Type B pancreatic cell (in vitro differentiated cells): Measurements from ENCODE around the gene IZUMO1. TPM values are rescaled to one million over a fixed set of nuclear protein-coding genes. Genes with fewer than 3 reads are reported as not detected.
A peak's percentile ranks its signal among the peaks of the same experiment; 100 is the strongest.
"Not testable (repeated sequence)": the region's sequence is repeated elsewhere in the genome, so short reads cannot be mapped to it uniquely, and the experiment has no call there.

Experiments used
- DNase-seq: peaks from one replicate; pipeline ENCODE4 v3.0.0; 2021; ENCODE audit warnings: mixed read lengths; ENCODE audit not compliant: unreplicated experiment; ENCODE audit errors: extremely low spot score
- H3K27ac Mint-ChIP-seq: 2 replicates; pipeline ENCODE4 v1.8.0; 2021; ENCODE audit warnings: mild to moderate bottlenecking, mixed read lengths
- H3K27me3 Mint-ChIP-seq: 2 replicates; pipeline ENCODE4 v1.8.0; 2021; ENCODE audit warnings: mixed read lengths
- H3K36me3 Mint-ChIP-seq: 2 replicates; pipeline ENCODE4 v1.8.0; 2021; ENCODE audit warnings: mixed read lengths
- H3K4me1 Mint-ChIP-seq: one replicate; pipeline ENCODE4 v1.8.0; 2021; ENCODE audit warnings: mixed read lengths; ENCODE audit not compliant: unreplicated experiment
- H3K4me3 Mint-ChIP-seq: 2 replicates; pipeline ENCODE4 v1.8.0; 2021; ENCODE audit warnings: mild to moderate bottlenecking, mixed read lengths
- H3K9me3 Mint-ChIP-seq: 2 replicates; pipeline ENCODE4 v1.8.0; 2021; ENCODE audit warnings: mixed read lengths
- CTCF ChIP-seq: fragments of 200-600 bp; sonication (generic); conservative IDR thresholded peaks from 2 replicates; pipeline ENCODE4 v1.5.0; 2021; ENCODE audit warnings: antibody characterized with exemption, mild to moderate bottlenecking
- total RNA-seq: library from RNA; stranded (reverse); gene quantifications from 2 replicates; pipeline ENCODE4 v1.2.1, GENCODE V29; 2021; ENCODE audit warnings: low replicate concordance

IZUMO1 gene
- total RNA-seq, 1 donor from 2014 or later = 4.8 TPM

- peaks cover 35% of the 10 kb centered on the region for H3K27me3 Mint-ChIP-seq
- H3K4me1 Mint-ChIP-seq = peaks cover 12% of the 10 kb centered on the region
- peak within 1 kb of the TSS; percentile 83 for H3K4me3 Mint-ChIP-seq
- no peaks in the 10 kb centered on the region for H3K9me3 Mint-ChIP-seq
- peaks cover 3% of the 10 kb centered on the region for H3K36me3 Mint-ChIP-seq
- DNase-seq = no peak
- peak within 1 kb of the TSS; percentile 90 for H3K27ac Mint-ChIP-seq
- TF ChIP-seq CTCF = no peak
Measured at GRCh38 chr19:48695743-48696352, 50.9 kb downstream of the IZUMO1 start, which contains the start of gene FUT2. Gene FUT2 (plus strand): TSS chr19:48695971. CDS start chr19:48702957, 6,986 bp downstream.

DNA sequence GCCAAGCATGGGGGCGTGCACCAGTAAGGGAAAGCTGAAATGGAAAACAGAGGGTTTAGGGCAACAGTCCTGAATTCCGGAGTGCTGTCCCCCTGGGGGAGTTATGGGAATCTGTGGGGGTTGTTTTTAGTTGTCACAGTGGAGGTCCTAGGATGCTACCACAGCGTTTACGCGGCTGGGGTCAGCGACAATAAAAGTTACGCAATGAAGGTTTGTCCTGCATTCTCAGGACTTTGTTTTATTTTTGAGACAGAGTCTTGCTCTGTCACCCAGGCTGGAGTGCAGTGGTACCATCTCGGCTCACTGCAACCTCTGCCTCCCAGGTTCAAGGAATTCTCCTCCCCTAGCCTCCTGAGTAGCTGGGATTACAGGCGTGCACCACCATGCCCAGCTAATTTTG lies 53.1 kb downstream of the IZUMO1 start:
- not testable (repeated sequence) for DNase-seq, H3K36me3 Mint-ChIP-seq, H3K9me3 Mint-ChIP-seq, H3K4me3 Mint-ChIP-seq
- Mint-ChIP-seq H3K4me1 (peaks cover 18% of the 10 kb centered on the region), H3K27ac (peak overlapping the region; percentile 29), H3K27me3 (peaks cover 32% of the 10 kb centered on the region)

Other genes starting within 250 kb of the IZUMO1 start
- 12.2 and 21.6 TPM in 2 replicates for gene LMTK3, start 235.1 kb downstream of the IZUMO1 start, total RNA-seq
- gene SULT2B1, start 194.7 kb downstream of the IZUMO1 start, total RNA-seq = 0.77 and 5.3 TPM in 2 replicates
- not detected in 2 replicates for gene SPACA4, start 140.2 kb downstream of the IZUMO1 start, total RNA-seq
- 6.1 and 8.1 TPM in 2 replicates for gene FAM83E, start 131.8 kb downstream of the IZUMO1 start, total RNA-seq
- 1,623 and 1,815 TPM in 2 replicates for gene RPL18, start 127.7 kb downstream of the IZUMO1 start, total RNA-seq
- 44.0 and 47.1 TPM in 2 replicates for gene SPHK2, start 127.4 kb downstream of the IZUMO1 start, total RNA-seq
- 24.5 and 31.5 TPM in 2 replicates for gene DBP, start 109.5 kb downstream of the IZUMO1 start, total RNA-seq
- 13.8 and 43.3 TPM in 2 replicates for gene CA11, start 100.7 kb downstream of the IZUMO1 start, total RNA-seq
- gene NTN5, start 73.9 kb downstream of the IZUMO1 start, total RNA-seq = 0.86 and 1.2 TPM in 2 replicates
- gene FUT2, start 50.9 kb downstream of the IZUMO1 start, total RNA-seq = 9.0 and 13.3 TPM in 2 replicates
- gene MAMSTR, start 27.2 kb downstream of the IZUMO1 start, total RNA-seq = 2.0 and 3.6 TPM in 2 replicates
- 1.9 and 4.6 TPM in 2 replicates for gene RASIP1, start 6.3 kb downstream of the IZUMO1 start, total RNA-seq
- gene FUT1, start 5.7 kb upstream of the IZUMO1 start, total RNA-seq = 11.2 and 15.0 TPM in 2 replicates
- gene FGF21, start 8.6 kb upstream of the IZUMO1 start, total RNA-seq = not detected in 2 replicates
- 52.8 and 73.3 TPM in 2 replicates for gene BCAT2, start 64.1 kb upstream of the IZUMO1 start, total RNA-seq
- 9.4 and 12.9 TPM in 2 replicates for gene HSD17B14, start 89.6 kb upstream of the IZUMO1 start, total RNA-seq
- 15.8 and 45.4 TPM in 2 replicates for gene PLEKHA4, start 121.7 kb upstream of the IZUMO1 start, total RNA-seq
- 57.5 and 161 TPM in 2 replicates for gene PPP1R15A, start 125.5 kb upstream of the IZUMO1 start, total RNA-seq
- not detected in 2 replicates for gene TULP2, start 151.8 kb upstream of the IZUMO1 start, total RNA-seq
- gene NUCB1, start 153.4 kb upstream of the IZUMO1 start, total RNA-seq = 202 and 205 TPM in 2 replicates
- gene DHDH, start 186.8 kb upstream of the IZUMO1 start, total RNA-seq = 1.4 and 3.4 TPM in 2 replicates
- gene BAX, start 208.0 kb upstream of the IZUMO1 start, total RNA-seq = 161 and 201 TPM in 2 replicates
- gene FTL, start 218.4 kb upstream of the IZUMO1 start, total RNA-seq = 1,657 and 2,039 TPM in 2 replicates
- 62.1 and 64.8 TPM in 2 replicates for gene GYS1, start 246.4 kb upstream of the IZUMO1 start, total RNA-seq
- gene RUVBL2, start 247.0 kb upstream of the IZUMO1 start, total RNA-seq = 72.6 and 99.5 TPM in 2 replicates